GM19395 (cell line): ENCODE measurements around the gene PABPN1L.

Experiments
- ATAC-seq: cut with Tn5 transposase; IDR thresholded peaks from one replicate; pipeline ENCODE4 v1.9.1; 2021; ENCODE audit warnings: mild to moderate bottlenecking, moderate library complexity; ENCODE audit not compliant: unreplicated experiment

PABPN1L gene

GRCh38 chr16:88814144-88814502 lies 52.3 kb downstream of the PABPN1L start:
- no peak for ATAC-seq
